BJ (cell line): ENCODE measurements around the gene MYO18A. TPM values are rescaled to one million over a fixed set of nuclear protein-coding genes. Genes with fewer than 3 reads are reported as not detected.

Experiments used
- CTCF ChIA-PET: fragments of 350-600 bp; formaldehyde crosslinking; extraction: SDS; loops from one replicate; lab custom pipeline; 2021; ENCODE audit warnings: antibody characterized with exemption, inconsistent platforms; lab: Yijun Ruan, JAX
- POLR2A ChIA-PET: fragments of 300-600 bp; sonication (Branson Sonifier 250); formaldehyde crosslinking; extraction: SDS; loops from one replicate; lab custom pipeline; 2021; ENCODE audit warnings: antibody characterized with exemption; lab: Charles Lee
- DNase-seq: peaks from one replicate; pipeline ENCODE4 v3.0.0-alpha.2; 2011; ENCODE audit warnings: low read depth
- H3K27me3 ChIP-seq: 2 replicates; pipeline ENCODE4 v1.6.0; 2011; ENCODE audit warnings: low read length; ENCODE audit not compliant: control insufficient read depth, insufficient read depth
- H3K36me3 ChIP-seq: 2 replicates; pipeline ENCODE4 v1.5.1; 2011; ENCODE audit warnings: low read length; ENCODE audit not compliant: control insufficient read depth, insufficient read depth
- H3K4me3 ChIP-seq: 2 replicates; pipeline ENCODE4 v1.5.1; 2011; ENCODE audit warnings: low read depth, mild to moderate bottlenecking, control low read depth, low read length
- CTCF ChIP-seq: IDR thresholded peaks from 2 replicates; pipeline ENCODE4 v1.5.1; 2011; ENCODE audit warnings: low read depth, mild to moderate bottlenecking, control low read depth, inconsistent platforms, low read length, moderate library complexity; ENCODE audit not compliant: insufficient read depth
- polyA plus RNA-seq: library from polyadenylated mRNA; depleted of rRNA; stranded (reverse); fragments of >200 nt; gene quantifications from 2 replicates; pipeline ENCODE4 v1.2.3, GENCODE V29; 2011

MYO18A gene
- polyA plus RNA-seq, 1 experiment, result 12.0 TPM

- H3K36me3 ChIP-seq, result peaks cover 24% of the 10 kb centered on the region
- H3K27me3 ChIP-seq, result no peaks in the 10 kb centered on the region
- ChIA-PET POLR2A (no interaction called here), CTCF (interaction anchor here (1.2 to 2.7 kb wide), 2 partner anchors 39 to 105 kb away, joined by 3 to 13 read pairs; no protein-coding TSS in a partner anchor)
- no peak for TF ChIP-seq CTCF
- H3K4me3 ChIP-seq, result no peak overlapping the region
- no peak for DNase-seq
Measured at GRCh38 chr17:29077320-29077719, 102.9 kb downstream of the MYO18A start.

GRCh38 chr17:29076722-29077121 lies 103.5 kb downstream of the MYO18A start:
- CTCF ChIA-PET, result interaction anchor here (0.5 to 2.7 kb wide), 3 partner anchors 40 to 104 kb away, joined by 3 to 13 read pairs (median 8); no protein-coding TSS in a partner anchor
- H3K36me3 ChIP-seq, result peaks cover 24% of the 10 kb centered on the region

DNA sequence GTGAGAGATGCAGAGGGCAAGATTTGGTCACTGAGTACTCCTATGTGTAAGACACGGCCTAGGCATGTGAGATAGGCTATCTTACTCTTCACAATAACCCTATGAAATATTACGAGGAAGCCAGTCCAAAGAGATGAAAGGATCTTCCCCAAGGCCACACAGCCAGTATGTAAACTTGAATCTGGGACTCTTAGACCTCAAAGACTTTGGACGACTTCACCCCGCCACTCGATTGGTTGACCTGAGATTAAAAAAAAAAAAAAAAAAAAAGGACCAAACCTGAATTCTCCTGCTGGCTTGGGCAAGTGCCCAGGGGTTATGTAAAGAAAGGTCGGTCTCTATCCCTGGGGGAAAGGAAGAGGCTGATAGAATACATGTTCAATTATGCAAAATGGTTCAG lies 104.1 kb downstream of the MYO18A start:
- H3K27me3 ChIP-seq, result no peaks in the 10 kb centered on the region
- no peak for DNase-seq
- no peak overlapping the region for H3K4me3 ChIP-seq
- TF ChIP-seq CTCF, result no peak
- ChIA-PET CTCF (interaction anchor here (0.5 kb wide), 1 partner anchor 82 kb away, joined by 8 read pairs; no protein-coding TSS in a partner anchor), POLR2A (no interaction called here)
- H3K36me3 ChIP-seq, result peaks cover 22% of the 10 kb centered on the region

More at GRCh38 chr17:29076722-29077121, 103.5 kb downstream of the MYO18A start:
- no peak for TF ChIP-seq CTCF
- no peaks in the 10 kb centered on the region for H3K27me3 ChIP-seq
- DNase-seq, result no peak
- POLR2A ChIA-PET, result no interaction called here
- H3K4me3 ChIP-seq, result no peak overlapping the region

DNA sequence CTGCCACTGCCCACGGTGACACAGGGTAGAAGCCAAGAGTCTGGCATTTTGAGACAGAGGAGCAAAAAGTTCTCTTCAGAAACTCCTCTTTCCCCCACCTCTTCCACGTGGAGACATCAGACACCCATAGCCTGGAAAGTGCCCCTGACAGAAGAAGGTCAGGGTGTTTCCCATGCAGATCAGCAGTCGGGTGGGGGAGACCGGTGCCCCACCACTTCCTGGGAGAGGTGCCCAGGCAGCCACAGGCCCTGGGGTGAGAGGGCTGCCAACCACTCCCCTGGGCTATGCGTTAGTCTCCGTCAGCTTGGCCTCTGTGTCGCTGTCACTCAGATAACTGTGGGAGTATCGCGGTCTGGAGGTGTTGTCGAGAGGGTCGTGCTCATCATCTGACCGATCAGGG lies 105.7 kb downstream of the MYO18A start:
- Histone ChIP-seq H3K4me3 (no peak overlapping the region), H3K36me3 (peaks cover 15% of the 10 kb centered on the region), H3K27me3 (no peaks in the 10 kb centered on the region)
- ChIA-PET CTCF (interaction anchor here (1.3 kb wide), 1 partner anchor 42 kb away, joined by 4 read pairs; no protein-coding TSS in a partner anchor), POLR2A (no interaction called here)
- no peak for TF ChIP-seq CTCF
- DNase-seq, result no peak

DNA sequence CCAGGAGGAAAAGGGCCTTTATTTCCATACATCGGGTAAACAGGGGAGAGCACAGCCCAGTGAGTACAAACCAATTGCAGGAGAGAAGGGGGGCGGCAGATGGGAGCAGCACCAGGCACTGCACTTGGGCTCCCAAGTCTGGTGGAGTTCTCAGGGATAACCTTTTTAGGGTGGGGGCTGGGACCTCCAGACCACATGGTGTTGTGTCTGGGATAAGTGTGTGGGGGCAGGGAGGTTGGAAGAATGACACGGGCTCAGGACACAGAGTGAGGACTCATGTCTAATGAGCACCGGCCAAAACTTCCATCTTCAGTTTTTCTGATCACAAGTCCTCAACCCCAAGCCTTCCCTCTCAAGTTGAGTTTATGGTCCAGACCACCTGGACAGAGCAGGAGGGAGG lies 106.7 kb downstream of the MYO18A start:
- ChIA-PET POLR2A (no interaction called here), CTCF (no interaction called here)
- Histone ChIP-seq H3K36me3 (peaks cover 8% of the 10 kb centered on the region), H3K27me3 (no peaks in the 10 kb centered on the region), H3K4me3 (no peak overlapping the region)
- no peak for DNase-seq
- TF ChIP-seq CTCF, result no peak
